Astrocyte (in vitro differentiated cells and primary cell): Measurements from ENCODE around the gene TBC1D8. TPM values are rescaled to one million over a fixed set of nuclear protein-coding genes. Genes with fewer than 3 reads are reported as not detected.

Experiments used
- DNase-seq: peaks from one replicate; pipeline ENCODE4 v3.0.0-alpha.2; 2010; ENCODE audit warnings: low read depth
- FAIRE-seq: peaks from 2 replicates; lab custom pipeline; 2011; peaks lifted over from hg19 to GRCh38; lab: Jason Lieb, UNC
- H2AFZ ChIP-seq: 2 replicates; pipeline ENCODE4 v1.6.0; 2012; ENCODE audit warnings: low read depth, low read length, inconsistent platforms
- H3K27ac ChIP-seq: 2 replicates; pipeline ENCODE4 v1.5.1; 2011; ENCODE audit warnings: low read depth, low read length, inconsistent platforms
- H3K27me3 ChIP-seq: 2 replicates; pipeline ENCODE4 v1.6.0; 2011; ENCODE audit warnings: low read length, inconsistent platforms; ENCODE audit not compliant: insufficient read depth
- H3K36me3 ChIP-seq: 2 replicates; pipeline ENCODE4 v1.5.1; 2011; ENCODE audit warnings: low read length, inconsistent platforms; ENCODE audit not compliant: insufficient read depth
- H3K4me1 ChIP-seq: 2 replicates; pipeline ENCODE4 v1.5.1; 2011; ENCODE audit warnings: low read length, inconsistent platforms; ENCODE audit not compliant: insufficient read depth
- H3K4me2 ChIP-seq: 2 replicates; pipeline ENCODE4 v1.6.0; 2012; ENCODE audit warnings: low read length, inconsistent platforms
- H3K4me3 ChIP-seq: 2 replicates; pipeline ENCODE4 v1.5.1; 2011; ENCODE audit warnings: low read depth, mild to moderate bottlenecking, low read length, inconsistent platforms; ENCODE audit not compliant: insufficient read depth
- H3K79me2 ChIP-seq: 2 replicates; pipeline ENCODE4 v1.6.0; 2012; ENCODE audit warnings: mild to moderate bottlenecking, low read length, inconsistent platforms; ENCODE audit not compliant: insufficient read depth
- H3K9ac ChIP-seq: 2 replicates; pipeline ENCODE4 v1.6.0; 2012; ENCODE audit warnings: mild to moderate bottlenecking, low read length, inconsistent platforms
- H3K9me3 ChIP-seq: 2 replicates; pipeline ENCODE4 v1.5.1; 2012; ENCODE audit warnings: low read depth, mild to moderate bottlenecking, low read length, inconsistent platforms; ENCODE audit not compliant: insufficient read depth
- H4K20me1 ChIP-seq: 2 replicates; pipeline ENCODE4 v1.6.0; 2012; ENCODE audit warnings: low read length, inconsistent platforms; ENCODE audit not compliant: insufficient read depth
- H3K27ac Mint-ChIP-seq: one replicate; pipeline ENCODE4 v1.8.0; 2021; ENCODE audit warnings: mild to moderate bottlenecking, mixed read lengths; ENCODE audit not compliant: unreplicated experiment
- H3K27me3 Mint-ChIP-seq: one replicate; pipeline ENCODE4 v1.8.0; 2021; ENCODE audit warnings: low read depth, mixed read lengths; ENCODE audit not compliant: unreplicated experiment
- H3K36me3 Mint-ChIP-seq: one replicate; pipeline ENCODE4 v1.8.0; 2021; ENCODE audit warnings: low read depth, mixed read lengths; ENCODE audit not compliant: unreplicated experiment
- H3K4me1 Mint-ChIP-seq: one replicate; pipeline ENCODE4 v1.8.0; 2021; ENCODE audit warnings: low read depth, mixed read lengths; ENCODE audit not compliant: unreplicated experiment
- H3K4me3 Mint-ChIP-seq: one replicate; pipeline ENCODE4 v1.8.0; 2021; ENCODE audit warnings: mild to moderate bottlenecking, moderate library complexity, mixed read lengths; ENCODE audit not compliant: unreplicated experiment
- H3K9me3 Mint-ChIP-seq: one replicate; pipeline ENCODE4 v1.8.0; 2021; ENCODE audit warnings: mild to moderate bottlenecking, mixed read lengths; ENCODE audit not compliant: unreplicated experiment
- CTCF ChIP-seq: IDR thresholded peaks from 2 replicates; pipeline ENCODE4 v1.5.1; 2011; ENCODE audit warnings: low read depth, mild to moderate bottlenecking, inconsistent platforms, low read length, moderate library complexity; ENCODE audit not compliant: insufficient read depth
- EZH2 ChIP-seq: IDR thresholded peaks from 2 replicates; pipeline ENCODE4 v1.6.1; 2012; ENCODE audit warnings: mild to moderate bottlenecking, low read length, inconsistent platforms; ENCODE audit not compliant: insufficient read depth
- total RNA-seq: library from RNA; stranded (reverse); gene quantifications from 2 replicates; pipeline ENCODE4 v1.2.1, GENCODE V29; 2021

Gene TBC1D8
- total RNA-seq, 1 donor from 2014 or later, result 2.4 TPM

DNA sequence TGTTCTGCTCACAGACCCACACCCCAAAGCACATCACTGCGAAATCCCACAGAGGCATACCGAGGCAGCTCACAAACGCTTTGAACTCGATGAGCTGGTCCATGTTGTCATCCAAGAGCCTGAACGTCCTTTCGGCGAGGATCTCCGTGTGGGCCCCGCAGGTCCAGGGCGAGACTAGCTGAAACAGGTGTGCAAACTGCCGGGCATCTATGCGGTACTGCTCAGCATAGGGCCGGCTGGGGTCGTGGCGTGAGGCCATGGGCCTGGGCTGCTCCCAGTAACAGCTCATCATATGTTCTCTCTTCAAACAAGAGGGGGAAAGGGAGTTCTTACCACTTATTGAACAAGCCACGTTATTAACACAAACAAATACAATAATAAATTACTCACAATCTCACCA, 129.0 kb downstream of the TBC1D8 start:
- Histone ChIP-seq H2AFZ (no peak overlapping the region), H3K79me2 (no peaks in the 10 kb centered on the region), H3K27ac (no peak overlapping the region), H3K4me2 (no peak overlapping the region), H3K27me3 (no peaks in the 10 kb centered on the region), H3K36me3 (no peaks in the 10 kb centered on the region), H3K9ac (no peak overlapping the region), H3K9me3 (no peaks in the 10 kb centered on the region), H3K4me1 (no peaks in the 10 kb centered on the region), H3K4me3 (no peak overlapping the region), H4K20me1 (no peaks in the 10 kb centered on the region)
- TF ChIP-seq EZH2 (no peak), CTCF (no peak)
- no peaks in the 10 kb centered on the region for H3K9me3 Mint-ChIP-seq
- DNase-seq, result no peak
- peaks cover 9% of the 10 kb centered on the region for H3K36me3 Mint-ChIP-seq
- no peaks in the 10 kb centered on the region for H3K27me3 Mint-ChIP-seq
- no peak overlapping the region for H3K4me3 Mint-ChIP-seq
- no peaks in the 10 kb centered on the region for H3K4me1 Mint-ChIP-seq
- no peak for FAIRE-seq
- H3K27ac Mint-ChIP-seq, result no peak overlapping the region

DNA sequence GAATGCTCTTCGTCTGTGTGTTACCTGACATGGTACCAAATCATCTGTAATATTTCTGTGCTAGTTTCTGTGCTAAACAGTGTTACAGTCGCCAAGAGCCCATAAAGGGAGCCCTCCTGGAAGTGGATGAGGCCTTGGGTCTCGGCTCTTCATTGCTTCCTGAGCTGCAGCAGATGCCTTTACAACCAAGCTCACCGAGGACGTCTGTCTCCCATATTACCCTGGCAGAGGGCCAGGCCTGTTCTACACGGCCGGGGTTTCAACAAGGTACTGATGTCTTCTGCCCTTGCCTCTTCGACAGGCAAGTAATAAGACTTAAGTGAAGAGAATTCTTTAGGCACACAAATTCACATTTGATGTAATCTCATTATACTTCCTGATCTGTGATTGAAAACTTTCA, 132.2 kb downstream of the TBC1D8 start:
- FAIRE-seq (no peak), DNase-seq (no peak)
- Histone ChIP-seq H3K79me2 (no peaks in the 10 kb centered on the region), H3K4me1 (no peaks in the 10 kb centered on the region), H4K20me1 (no peaks in the 10 kb centered on the region), H3K9ac (no peak overlapping the region), H3K27me3 (no peaks in the 10 kb centered on the region), H3K4me2 (no peak overlapping the region), H3K27ac (no peak overlapping the region), H2AFZ (no peak overlapping the region), H3K4me3 (no peak overlapping the region), H3K9me3 (no peaks in the 10 kb centered on the region), H3K36me3 (peaks cover 4% of the 10 kb centered on the region)
- H3K4me1 Mint-ChIP-seq, result no peaks in the 10 kb centered on the region
- TF ChIP-seq CTCF (no peak), EZH2 (no peak)
- no peak overlapping the region for H3K4me3 Mint-ChIP-seq
- H3K9me3 Mint-ChIP-seq, result no peaks in the 10 kb centered on the region
- H3K36me3 Mint-ChIP-seq, result peaks cover 13% of the 10 kb centered on the region
- H3K27ac Mint-ChIP-seq, result no peak overlapping the region
- no peaks in the 10 kb centered on the region for H3K27me3 Mint-ChIP-seq

DNA sequence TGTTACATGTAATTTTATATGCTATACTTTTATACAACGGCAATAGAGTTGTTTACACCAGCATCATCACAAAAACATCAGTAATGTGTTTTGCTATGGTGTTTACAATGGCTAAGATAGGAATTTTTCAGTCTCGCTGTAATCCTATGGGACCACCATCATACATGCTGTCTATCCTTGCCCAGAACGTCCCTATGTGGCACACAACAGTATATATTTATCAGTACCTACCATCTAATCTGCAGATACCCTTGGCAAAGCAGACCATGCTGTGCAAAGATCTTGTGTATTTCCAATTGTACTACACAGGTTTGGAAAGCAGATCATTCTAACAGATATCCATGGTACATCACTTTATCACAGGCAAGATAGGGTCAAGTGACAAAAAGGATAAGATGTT, 133.8 kb downstream of the TBC1D8 start:
- Histone ChIP-seq H3K9me3 (no peaks in the 10 kb centered on the region), H3K4me1 (no peaks in the 10 kb centered on the region), H3K36me3 (peaks cover 4% of the 10 kb centered on the region), H3K27ac (no peak overlapping the region), H4K20me1 (peaks cover 6% of the 10 kb centered on the region), H3K27me3 (no peaks in the 10 kb centered on the region), H3K9ac (no peak overlapping the region), H3K4me3 (no peak overlapping the region), H3K4me2 (no peak overlapping the region), H2AFZ (no peak overlapping the region), H3K79me2 (no peaks in the 10 kb centered on the region)
- no peak overlapping the region for H3K4me3 Mint-ChIP-seq
- DNase-seq (no peak), FAIRE-seq (no peak)
- H3K9me3 Mint-ChIP-seq, result no peaks in the 10 kb centered on the region
- TF ChIP-seq CTCF (no peak), EZH2 (no peak)
- no peak overlapping the region for H3K27ac Mint-ChIP-seq
- no peaks in the 10 kb centered on the region for H3K4me1 Mint-ChIP-seq
- peaks cover 11% of the 10 kb centered on the region for H3K36me3 Mint-ChIP-seq
- no peaks in the 10 kb centered on the region for H3K27me3 Mint-ChIP-seq
